GM12801 (cell line): ENCODE results near the gene PCSK6.

Source experiments
- CTCF ChIP-seq: IDR thresholded peaks from one replicate; pipeline ENCODE4 v1.5.1; 2011; ENCODE audit warnings: control low read depth; ENCODE audit not compliant: insufficient read length; ENCODE audit errors: extremely low read depth

Gene PCSK6

DNA sequence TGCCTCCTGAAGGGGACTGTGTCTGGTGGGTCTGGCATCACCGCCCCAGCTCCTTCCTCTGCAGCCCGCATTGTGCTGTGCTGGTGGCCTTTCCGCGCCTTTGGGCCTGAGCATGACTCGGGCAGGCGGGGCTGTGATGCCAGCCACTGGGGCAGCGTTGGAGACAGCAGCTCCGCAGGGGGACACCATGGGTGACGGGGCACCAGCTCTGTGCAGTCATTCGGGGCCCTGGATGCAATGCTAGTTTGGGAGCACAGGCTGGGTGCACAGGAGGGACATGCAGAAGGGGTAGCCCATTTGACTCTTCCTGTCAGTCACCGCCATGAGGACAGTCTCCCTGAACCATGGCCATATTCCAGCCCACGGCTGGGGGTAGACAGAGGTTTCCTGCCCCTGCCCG, 110.6 kb downstream of the PCSK6 start:
- no peak for TF ChIP-seq CTCF

DNA sequence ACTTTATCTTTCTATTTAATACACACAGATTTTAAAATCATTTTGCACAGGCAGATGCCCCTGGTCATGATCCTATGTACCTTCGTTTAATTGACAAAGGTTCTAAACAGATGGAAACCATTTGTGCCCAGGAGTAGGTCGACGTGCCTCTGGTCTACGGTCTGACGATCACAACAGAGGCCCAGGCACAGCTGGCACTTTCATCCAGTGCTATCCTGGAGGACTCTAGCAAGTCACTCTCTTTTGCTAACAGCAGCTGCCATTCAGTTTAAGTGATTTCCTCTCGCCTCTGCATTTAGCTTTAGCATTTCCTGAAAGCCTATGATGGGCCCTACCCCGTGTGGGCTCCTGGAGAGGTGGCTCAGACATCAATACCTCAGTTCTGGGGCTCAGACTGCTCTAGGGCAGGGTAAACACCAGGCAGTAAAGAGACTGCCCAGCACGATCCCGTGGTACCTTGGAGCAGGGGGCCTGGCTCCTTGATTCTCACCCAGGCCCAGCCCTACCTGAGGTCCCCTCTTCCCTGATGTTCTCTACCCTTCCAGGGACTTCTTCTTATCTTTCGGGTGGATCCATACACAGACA, 111.2 kb downstream of the PCSK6 start:
- no peak for TF ChIP-seq CTCF

GRCh38 chr15:101376615-101377395, 112.7 kb downstream of the PCSK6 start:
- TF ChIP-seq CTCF: no peak

- TF ChIP-seq CTCF: no peak
Measured at GRCh38 chr15:101374326-101374725, 115.2 kb downstream of the PCSK6 start.

GRCh38 chr15:101373577-101373976, 115.9 kb downstream of the PCSK6 start:
- no peak for TF ChIP-seq CTCF

- no peak for TF ChIP-seq CTCF
Measured at GRCh38 chr15:101372960-101373525, 116.5 kb downstream of the PCSK6 start.

DNA sequence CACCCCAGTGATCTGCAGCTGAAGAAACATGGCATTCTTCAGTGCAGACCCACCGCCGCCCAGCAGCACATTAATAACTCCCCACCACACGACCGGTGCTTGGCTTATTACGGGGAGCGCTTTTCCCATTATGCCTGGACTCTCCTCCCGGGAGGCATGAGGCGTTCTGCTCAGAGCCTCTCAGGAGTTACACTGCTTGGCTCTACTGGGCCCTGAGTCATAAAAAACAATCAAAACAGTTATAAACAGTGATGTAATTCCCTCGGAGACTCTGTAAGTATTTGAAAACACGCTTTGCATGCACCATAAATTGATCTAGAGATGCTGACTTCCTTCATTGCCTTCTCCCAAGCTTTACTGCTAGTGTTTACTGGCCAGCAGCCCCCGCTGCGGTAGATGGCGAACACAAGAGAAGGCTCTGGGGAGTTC, 117.3 kb downstream of the PCSK6 start:
- TF ChIP-seq CTCF: no peak
